ENCODE data around the gene PISD.

The PISD gene

GRCh38 chr22:31646186-31647019 lies 15.6 kb downstream of the PISD start (continued):
- peak; percentile 91 for TF ChIP-seq PRDM6 (tag by site-specific recombination; IDR thresholded peaks at IDR 0.05)
- no peak for TF ChIP-seq ZNF311 (tag by site-specific recombination; IDR thresholded peaks at IDR 0.05; ENCODE audit: borderline replicate concordance)
- no peak for TF ChIP-seq ZNF37A (tag by site-specific recombination; IDR thresholded peaks at IDR 0.05)
- TF ChIP-seq PATZ1 (tag by site-specific recombination; IDR thresholded peaks at IDR 0.05), result peak; percentile 76
- TF ChIP-seq ZNF549 (tag by site-specific recombination; IDR thresholded peaks at IDR 0.05), result no peak
- no peak for TF ChIP-seq ZNF571 (tag by site-specific recombination; IDR thresholded peaks at IDR 0.05)
- TF ChIP-seq SP7 (tag by site-specific recombination; IDR thresholded peaks at IDR 0.05), result peak; percentile 96
- no peak for TF ChIP-seq ZNF76 (tag by site-specific recombination; IDR thresholded peaks at IDR 0.05; ENCODE audit: borderline replicate concordance, low read depth)
- TF ChIP-seq ZBTB48 (tag by site-specific recombination; IDR thresholded peaks at IDR 0.05), result no peak
- no peak for TF ChIP-seq ZNF48 (tag by site-specific recombination; IDR thresholded peaks at IDR 0.05)
- TF ChIP-seq GLIS1 (tag by site-specific recombination; IDR thresholded peaks at IDR 0.05), result peak; percentile 69
- no peak for TF ChIP-seq ZNF148 (tag by site-specific recombination; IDR thresholded peaks at IDR 0.05; ENCODE audit: borderline replicate concordance)
- TF ChIP-seq ZNF157 (tag by site-specific recombination; IDR thresholded peaks at IDR 0.05), result 0 out of 2 replicates have a peak, but pooled peaks have one; percentile 11
- peak; percentile 81 for TF ChIP-seq ZNF639 (tag by site-specific recombination; IDR thresholded peaks at IDR 0.05)
- TF ChIP-seq ZBTB44 (tag by site-specific recombination; IDR thresholded peaks at IDR 0.05), result no peak
- 0 out of 2 replicates have a peak, but pooled peaks have one; percentile 9 for TF ChIP-seq ZNF394 (tag by site-specific recombination; IDR thresholded peaks at IDR 0.05; ENCODE audit: borderline replicate concordance)
